Vagina (tissue), 2 donors: ENCODE results near the gene GDPGP1.

ENCODE experiments used
- POLR2A ChIP-seq, 2 donors: fragments of 450-650 bp; IDR thresholded peaks; one replicate each; pipeline ENCODE4 v1.6.1; 2017; ENCODE audit warnings: antibody characterized with exemption in 2 of 2, mild to moderate bottlenecking in 2 of 2, moderate library complexity in 2 of 2
- POLR2AphosphoS5 ChIP-seq, 2 donors: sonication (generic); formaldehyde crosslinking; IDR thresholded peaks; one replicate each; pipeline ENCODE4 v1.9.0; 2017; ENCODE audit warnings: antibody characterized with exemption in 2 of 2, mild to moderate bottlenecking in 2 of 2, low read depth in 1 of 2; ENCODE audit not compliant: insufficient read depth in 1 of 2

GRCh38 chr15:90227816-90228772 is 5.9 kb upstream of the GDPGP1 start:
- TF ChIP-seq POLR2A (IDR thresholded peaks at IDR 0.05) = no peak
- TF ChIP-seq POLR2AphosphoS5 (IDR thresholded peaks at IDR 0.05; ENCODE audit: insufficient read depth in 1 of 2, low read depth in 1 of 2) = no peak
